Measurements from ENCODE around the gene SLC7A1. TPM values are rescaled to one million over a fixed set of nuclear protein-coding genes. Genes with fewer than 3 reads are reported as not detected.
A peak's percentile ranks its signal among the peaks of the same experiment; 100 is the strongest.

Gene SLC7A1
- polyA plus RNA-seq, 3 donors, result 0.89 to 2.2 (median 0.92) TPM

DNA sequence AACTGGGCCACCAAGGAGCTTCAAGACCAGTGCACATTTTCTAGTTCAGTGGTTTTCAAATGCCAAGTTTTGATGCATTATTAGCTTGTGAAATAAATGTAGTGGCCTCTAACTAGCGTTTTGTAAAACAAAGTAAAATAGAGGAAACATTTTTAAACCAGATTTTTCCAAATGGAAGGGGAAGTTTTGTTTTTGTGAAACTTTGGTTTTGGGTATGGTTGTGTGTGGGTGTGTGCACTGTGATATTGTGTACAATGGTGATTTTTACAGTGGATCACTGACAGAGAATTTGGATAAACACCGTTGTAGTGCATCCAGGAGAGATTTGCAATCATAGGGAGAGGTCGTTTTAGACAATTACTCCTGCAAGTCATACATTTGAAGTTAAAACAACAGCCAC, 108.9 kb downstream of the SLC7A1 start:
- Mint-ChIP-seq H3K36me3 (no peaks in the 10 kb centered on the region), H3K4me3 (no peak overlapping the region), H3K9me3 (no peaks in the 10 kb centered on the region), H3K27ac (peak overlapping the region in 3 of 7 donors; percentile 5 to 19 (median 13)), H3K4me1 (peaks cover 9% of the 10 kb centered on the region), H3K27me3 (ENCODE audit: low read depth in 3 of 3) (peaks cover 0 to 7% (median 2%) of the 10 kb centered on the region in 3 donors)
- H3K4me1 ChIP-seq (ENCODE audit: control insufficient read depth in 1 of 2, insufficient read depth in 2 of 2, low read length in 2 of 2), result peaks cover 5 to 7% of the 10 kb centered on the region in 2 donors
- H3K27me3 ChIP-seq (ENCODE audit: control insufficient read depth in 2 of 2, insufficient read depth in 2 of 2, low read length in 2 of 2), result no peaks in the 10 kb centered on the region
- no peak for TF ChIP-seq CTCF (IDR thresholded peaks at IDR 0.05)
- no peaks in the 10 kb centered on the region for H3K36me3 ChIP-seq (replicated peaks in 1 of 2; ENCODE audit: control insufficient read depth in 1 of 2, insufficient read depth in 2 of 2, low read length in 2 of 2)
- DNase-seq, result no peak
- H3K27ac ChIP-seq (ENCODE audit: low read depth in 1 of 2, low read length in 2 of 2), result no peak overlapping the region
- no peak overlapping the region for H2AFZ ChIP-seq (ENCODE audit: insufficient read depth, low read depth, low read length, poor library complexity, severe bottlenecking)
- intact Hi-C loops (cut with micrococcal nuclease), result no loop called here
- no CpG with 5 or more reads among the region's 3 CpGs for WGBS (ENCODE audit: insufficient coverage)
- no peak overlapping the region for H3K9ac ChIP-seq (ENCODE audit: insufficient read depth, low read length, poor library complexity, severe bottlenecking)
- H3K9me3 ChIP-seq (replicated peaks in 1 of 2; ENCODE audit: control insufficient read depth in 1 of 2, insufficient read depth in 1 of 2, low read length in 2 of 2), result no peaks in the 10 kb centered on the region
- no peaks in the 10 kb centered on the region for H3K79me2 ChIP-seq (ENCODE audit: insufficient read depth, low read length)
- H3K4me3 ChIP-seq (replicated peaks in 1 of 3; ENCODE audit: low read depth in 2 of 3, low read length in 3 of 3), result no peak overlapping the region
- H3K4me2 ChIP-seq (replicated peaks; ENCODE audit: extremely low read depth, low read length, poor library complexity, severe bottlenecking), result no peak overlapping the region
- H4K20me1 ChIP-seq (ENCODE audit: insufficient read depth, low read length), result no peaks in the 10 kb centered on the region

DNA sequence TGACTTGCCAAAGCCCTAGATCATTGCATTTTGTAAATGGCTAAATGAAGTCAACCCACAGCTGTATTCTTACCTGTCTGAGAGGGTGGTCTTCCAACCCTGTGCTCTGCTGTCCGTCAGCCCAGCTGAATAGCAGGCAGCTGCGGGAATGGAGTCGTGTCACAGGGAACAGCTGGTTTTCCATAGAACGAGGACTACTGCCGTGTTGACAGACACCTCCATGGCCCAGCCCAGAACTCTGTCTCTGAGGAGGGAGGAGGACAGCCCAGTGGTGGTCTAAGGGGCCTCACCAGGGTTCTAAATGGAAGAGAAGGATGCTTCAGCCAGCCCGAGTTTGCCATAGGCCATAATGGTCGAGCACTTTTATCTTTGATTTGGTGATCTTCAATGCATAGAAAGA, 110.7 kb downstream of the SLC7A1 start:
- H4K20me1 ChIP-seq (ENCODE audit: insufficient read depth, low read length), result no peaks in the 10 kb centered on the region
- peaks cover 1 to 9% (median 2%) of the 10 kb centered on the region in 3 donors for H3K27me3 Mint-ChIP-seq (ENCODE audit: low read depth in 3 of 3)
- H3K79me2 ChIP-seq (ENCODE audit: insufficient read depth, low read length), result no peaks in the 10 kb centered on the region
- no peak overlapping the region for H3K4me3 Mint-ChIP-seq
- H3K4me2 ChIP-seq (replicated peaks; ENCODE audit: extremely low read depth, low read length, poor library complexity, severe bottlenecking), result no peak overlapping the region
- intact Hi-C loops (cut with micrococcal nuclease), result no loop called here
- H3K9me3 Mint-ChIP-seq, result no peaks in the 10 kb centered on the region
- H3K4me1 ChIP-seq (ENCODE audit: control insufficient read depth in 1 of 2, insufficient read depth in 2 of 2, low read length in 2 of 2), result peaks cover 5 to 7% of the 10 kb centered on the region in 2 donors
- H3K9ac ChIP-seq (ENCODE audit: insufficient read depth, low read length, poor library complexity, severe bottlenecking), result no peak overlapping the region
- no peaks in the 10 kb centered on the region for H3K36me3 Mint-ChIP-seq
- DNase-seq, result no peak
- TF ChIP-seq CTCF (IDR thresholded peaks at IDR 0.05), result no peak
- WGBS (ENCODE audit: insufficient coverage), result 94% methylated on average over 3 of the region's 7 CpGs
- no peak overlapping the region for H3K27ac Mint-ChIP-seq
- peaks cover 9% of the 10 kb centered on the region for H3K4me1 Mint-ChIP-seq
- no peak overlapping the region for H3K27ac ChIP-seq (ENCODE audit: low read depth in 1 of 2, low read length in 2 of 2)
- no peak overlapping the region for H2AFZ ChIP-seq (ENCODE audit: insufficient read depth, low read depth, low read length, poor library complexity, severe bottlenecking)
- H3K4me3 ChIP-seq (replicated peaks in 1 of 3; ENCODE audit: low read depth in 2 of 3, low read length in 3 of 3), result no peak overlapping the region
- H3K36me3 ChIP-seq (replicated peaks in 1 of 2; ENCODE audit: control insufficient read depth in 1 of 2, insufficient read depth in 2 of 2, low read length in 2 of 2), result no peaks in the 10 kb centered on the region
- no peaks in the 10 kb centered on the region for H3K9me3 ChIP-seq (replicated peaks in 1 of 2; ENCODE audit: control insufficient read depth in 1 of 2, insufficient read depth in 1 of 2, low read length in 2 of 2)
- H3K27me3 ChIP-seq (ENCODE audit: control insufficient read depth in 2 of 2, insufficient read depth in 2 of 2, low read length in 2 of 2), result no peaks in the 10 kb centered on the region

Measured in CD14-positive monocyte (primary cell).